GM21423 (cell line): ENCODE results near the gene HNRNPUL1.

ENCODE experiments used
- ATAC-seq: cut with Tn5 transposase; IDR thresholded peaks from one replicate; pipeline ENCODE4 v1.9.1; 2021; ENCODE audit warnings: mild to moderate bottlenecking, moderate library complexity; ENCODE audit not compliant: unreplicated experiment

The HNRNPUL1 gene

GRCh38 chr19:41307090-41307875 is 43.1 kb downstream of the HNRNPUL1 start:
- no peak for ATAC-seq

GRCh38 chr19:41307954-41308449 is 43.8 kb downstream of the HNRNPUL1 start:
- no peak for ATAC-seq

DNA sequence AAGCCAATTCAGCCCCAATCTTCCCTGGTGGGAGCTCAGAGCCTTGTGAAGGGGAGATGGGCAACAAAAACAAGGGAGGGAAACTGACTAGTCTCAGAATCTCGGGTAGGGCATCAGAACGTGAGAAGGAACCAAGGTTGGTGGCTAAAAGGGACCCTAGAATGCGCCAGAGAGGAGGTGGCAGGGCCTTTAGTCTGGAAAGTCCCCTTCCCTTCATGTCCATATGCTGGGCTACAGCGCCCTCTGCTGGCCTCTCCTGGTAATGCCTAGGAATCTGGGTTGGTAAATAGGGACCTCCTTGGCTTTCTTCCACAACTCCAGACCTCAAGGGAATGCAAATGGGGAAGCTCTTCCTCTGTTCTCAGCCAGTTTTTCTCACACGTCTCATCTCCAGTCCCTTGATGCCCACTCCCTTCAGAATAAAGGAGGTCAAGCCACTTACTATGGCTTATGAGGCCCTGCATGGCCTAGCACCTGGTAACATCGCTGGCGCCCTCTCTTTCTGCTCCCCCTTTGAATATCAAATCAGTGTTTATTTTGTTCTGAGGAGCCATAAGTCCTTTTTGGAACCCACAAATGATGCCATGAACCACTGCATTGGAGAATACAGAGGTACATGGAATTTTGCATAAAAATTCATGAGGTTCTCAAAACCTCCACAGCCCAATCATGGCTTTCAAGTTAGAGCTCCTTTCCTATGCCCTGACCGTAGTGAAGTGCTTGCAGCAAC is 44.4 kb downstream of the HNRNPUL1 start:
- peak; percentile 34 for ATAC-seq

GRCh38 chr19:41309180-41310032 is 45.2 kb downstream of the HNRNPUL1 start:
- ATAC-seq = peak; percentile 4

DNA sequence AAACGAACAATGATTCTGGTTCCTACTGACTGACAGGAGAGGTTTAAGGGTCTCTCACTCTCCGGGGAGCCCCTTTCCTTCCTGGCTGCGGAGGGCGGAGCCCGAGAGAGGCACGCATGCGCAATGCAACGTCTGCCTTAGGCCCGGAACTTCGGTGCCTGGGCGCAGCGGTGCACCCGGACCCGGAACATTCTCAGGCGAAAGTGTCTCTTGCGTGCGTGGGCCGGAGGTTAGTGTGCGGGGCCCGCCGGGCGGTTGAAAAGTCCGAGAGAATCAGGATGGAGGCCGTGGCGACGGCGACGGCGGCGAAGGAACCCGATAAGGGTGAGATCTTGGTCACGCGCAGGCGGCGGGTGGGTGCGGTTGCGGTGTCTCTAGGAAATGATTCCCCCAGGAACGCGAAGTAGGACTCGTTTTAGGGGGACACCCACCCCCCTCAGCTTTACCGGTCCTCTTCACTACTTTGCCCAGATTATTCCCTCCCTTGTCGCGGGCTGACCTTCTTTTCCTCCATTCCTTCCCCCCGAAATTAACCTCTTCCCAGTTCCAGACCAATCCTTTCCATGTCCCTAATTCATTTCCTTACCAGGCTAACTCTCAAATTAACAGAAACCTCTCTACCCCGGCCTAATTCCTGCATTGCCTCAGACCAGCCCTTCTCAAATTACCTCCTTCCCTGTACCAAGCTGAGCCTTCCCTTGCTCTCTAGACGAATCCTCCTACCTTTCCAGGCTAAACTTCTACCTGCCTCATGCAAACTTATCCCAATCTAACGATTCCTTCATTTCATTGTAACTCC is 46.1 kb downstream of the HNRNPUL1 start, which contains the start of gene CCDC97:
TSS of gene CCDC97 (plus strand) at position 140 of the 799 bp plus-strand sequence. CDS start at position 279, 139 bp downstream.
- ATAC-seq = peak; percentile 67

- no peak for ATAC-seq
Observed at GRCh38 chr19:41311072-41311471, 46.9 kb downstream of the HNRNPUL1 start.

DNA sequence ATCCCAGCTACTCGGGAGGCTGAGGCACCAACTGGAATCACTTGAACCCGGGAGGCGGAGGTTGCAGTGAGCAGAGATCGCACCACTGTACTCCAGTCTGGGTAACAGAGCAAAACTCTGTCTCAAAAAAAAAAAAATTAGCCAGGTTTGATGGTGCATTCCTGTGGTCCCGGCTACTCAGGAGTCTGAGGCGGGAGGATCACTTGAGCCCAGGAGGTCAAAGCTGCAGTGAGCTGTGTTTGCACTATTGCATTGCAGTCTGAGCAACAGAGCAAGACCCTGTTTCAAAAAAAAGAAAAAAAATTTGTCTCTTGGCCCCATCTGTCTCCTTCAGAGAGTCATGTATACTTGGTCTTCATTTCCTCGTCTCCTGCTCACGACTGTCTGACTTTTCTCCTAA is 47.4 kb downstream of the HNRNPUL1 start:
- ATAC-seq = no peak

GRCh38 chr19:41316306-41316920 is 52.2 kb downstream of the HNRNPUL1 start:
- ATAC-seq = no peak

- ATAC-seq = no peak
Observed at GRCh38 chr19:41318696-41319499, 54.7 kb downstream of the HNRNPUL1 start.

GRCh38 chr19:41319500-41320184 is 55.5 kb downstream of the HNRNPUL1 start:
- ATAC-seq = no peak

- no peak for ATAC-seq
Observed at GRCh38 chr19:41320185-41320518, 56.0 kb downstream of the HNRNPUL1 start.

GRCh38 chr19:41320568-41320967 is 56.4 kb downstream of the HNRNPUL1 start:
- ATAC-seq = no peak

GRCh38 chr19:41321204-41321599 is 57.0 kb downstream of the HNRNPUL1 start:
- ATAC-seq = no peak

DNA sequence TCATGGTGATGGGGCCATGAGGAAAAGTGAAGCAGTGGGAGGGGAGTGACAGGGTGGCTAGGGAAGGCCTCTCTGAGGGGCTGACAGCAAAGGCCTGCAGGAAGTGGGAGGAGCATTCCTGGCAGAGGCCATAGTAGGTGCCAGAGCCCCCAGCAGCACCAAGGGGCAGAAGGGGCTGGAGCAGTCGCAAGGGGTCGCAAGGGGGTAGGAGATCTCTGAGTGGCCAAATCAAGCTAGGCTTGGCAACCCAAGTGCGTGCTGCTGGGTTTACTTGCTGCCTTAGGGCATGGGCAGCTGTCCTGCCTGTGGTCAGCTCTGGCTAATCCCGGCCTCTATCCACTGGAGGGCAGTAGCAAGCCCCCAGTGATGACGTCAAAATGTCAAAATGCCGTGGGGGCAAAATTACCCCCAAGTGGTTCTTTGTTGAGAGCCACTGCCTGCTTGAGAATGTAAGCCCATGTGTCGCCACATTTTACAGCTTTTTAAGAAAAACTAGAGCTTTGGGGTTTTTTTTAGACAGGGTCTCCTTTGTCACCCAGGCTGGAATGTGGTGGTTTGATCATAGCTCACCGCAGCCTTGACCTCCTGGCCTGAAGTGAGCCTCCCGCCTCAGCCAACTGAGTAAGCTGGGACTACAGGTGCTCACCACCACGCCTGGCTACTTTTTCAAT is 57.6 kb downstream of the HNRNPUL1 start:
- ATAC-seq = no peak

GRCh38 chr19:41322451-41322850 is 58.3 kb downstream of the HNRNPUL1 start:
- no peak for ATAC-seq

- ATAC-seq = no peak
Observed at GRCh38 chr19:41323023-41323422, 58.9 kb downstream of the HNRNPUL1 start.

DNA sequence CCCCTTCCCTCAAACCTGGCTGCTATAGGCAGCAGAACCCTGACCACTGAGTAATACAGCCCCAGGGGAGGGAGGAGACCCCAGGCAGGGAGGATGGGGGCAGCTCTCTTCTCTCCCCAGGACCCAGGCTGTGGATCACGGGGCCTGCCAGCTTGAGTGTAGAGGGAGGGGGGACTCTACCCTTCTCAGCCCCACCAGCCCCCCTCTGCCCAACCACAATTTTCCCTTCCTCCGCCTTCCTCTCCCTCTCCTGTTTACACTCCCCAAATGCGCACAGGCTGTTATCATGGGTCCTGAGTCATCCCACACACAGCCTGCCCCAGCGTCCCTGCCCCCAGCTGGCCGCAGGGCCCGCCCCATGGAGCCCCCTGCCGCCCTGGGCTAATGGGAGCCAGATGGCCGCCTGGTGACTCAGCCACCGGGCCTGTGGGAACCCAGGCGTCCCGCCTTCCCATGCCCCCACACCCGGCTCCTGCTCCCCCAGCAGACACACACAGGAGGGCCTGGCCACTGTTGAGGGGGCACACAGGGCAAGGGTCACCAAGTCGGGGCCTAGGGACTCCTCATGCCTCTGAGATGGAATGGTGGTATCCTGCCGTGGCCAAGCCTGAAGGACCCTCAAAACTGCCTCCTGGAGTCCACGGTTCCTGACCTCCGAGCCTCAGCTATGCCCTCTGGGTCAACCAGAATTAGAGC is 59.4 kb downstream of the HNRNPUL1 start:
- ATAC-seq = no peak
